Measurements from ENCODE around the gene LGALS13. TPM values are rescaled to one million over a fixed set of nuclear protein-coding genes. Genes with fewer than 3 reads are reported as not detected.
"Not testable (repeated sequence)": the region's sequence is repeated elsewhere in the genome, so short reads cannot be mapped to it uniquely, and the experiment has no call there.

Gene LGALS13
- total RNA-seq, 3 donors from 2014 or later = not detected

DNA sequence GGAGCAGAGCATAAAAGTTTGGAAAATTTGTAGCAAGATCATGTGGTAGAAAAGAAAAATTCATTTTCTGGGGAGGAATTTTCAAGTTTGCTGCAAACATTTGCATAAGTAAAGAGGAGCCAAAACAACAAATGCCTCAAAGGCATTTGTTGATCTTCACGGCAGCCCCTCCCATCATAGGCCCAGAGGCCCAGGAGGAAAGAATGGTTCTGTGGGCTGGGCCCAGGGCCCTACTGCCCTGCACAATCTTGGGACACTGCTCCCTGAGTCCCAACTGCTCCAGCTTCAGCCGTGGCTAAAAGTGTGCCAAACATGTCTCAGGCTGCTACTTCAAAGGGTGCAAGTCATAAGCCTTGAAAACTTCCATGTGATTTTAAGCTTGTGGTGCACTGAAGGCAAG, 11.3 kb downstream of the LGALS13 start:
- intact Hi-C loops (cut with DNase I; ENCODE audit: low total_unique reads) = no loop called here
- no peak for TF ChIP-seq CTCF (IDR thresholded peaks at IDR 0.05)
- peaks cover 0 to 8% of the 10 kb centered on the region in 2 donors for H3K9me3 ChIP-seq

DNA sequence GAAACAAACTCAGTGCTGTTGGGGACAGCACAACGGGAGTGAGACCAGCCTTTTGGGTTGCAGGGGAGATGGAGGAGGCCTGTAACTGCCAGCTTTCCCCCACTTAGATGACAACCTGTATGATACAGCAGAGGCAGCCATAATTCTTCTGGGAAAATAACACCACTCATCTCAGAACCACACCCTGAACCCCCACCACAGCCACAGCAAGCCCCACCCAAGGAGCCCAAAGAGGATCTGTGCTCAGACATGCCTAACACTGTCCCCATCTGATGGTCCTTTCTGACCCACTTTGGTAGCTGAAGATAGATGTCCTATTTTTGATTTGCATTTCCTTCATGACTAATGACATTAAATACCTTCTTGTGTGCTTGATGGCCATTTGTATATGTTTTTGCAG, 15.4 kb downstream of the LGALS13 start:
- no peaks in the 10 kb centered on the region for H3K4me1 ChIP-seq
- no peaks in the 10 kb centered on the region for H3K36me3 ChIP-seq
- H3K27me3 ChIP-seq = no peaks in the 10 kb centered on the region
- intact Hi-C loops (cut with DNase I; ENCODE audit: low total_unique reads) = no loop called here
- no peak for DNase-seq (ENCODE audit: low spot score in 2 of 2)
- TF ChIP-seq POLR2AphosphoS5 (IDR thresholded peaks at IDR 0.05) (no peak), POLR2A (IDR thresholded peaks at IDR 0.05) (no peak), CTCF (IDR thresholded peaks at IDR 0.05) (no peak)
- H3K4me3 ChIP-seq = no peak overlapping the region
- H3K9me3 ChIP-seq = peaks cover 0 to 8% of the 10 kb centered on the region in 2 donors
- no peak overlapping the region for H3K27ac ChIP-seq

More for the DNA sequence above, 11.3 kb downstream of the LGALS13 start:
- no peak for DNase-seq (ENCODE audit: low spot score in 2 of 2)
- Histone ChIP-seq H3K4me1 (no peaks in the 10 kb centered on the region), H3K4me3 (no peak overlapping the region), H3K27ac (no peak overlapping the region), H3K27me3 (no peaks in the 10 kb centered on the region), H3K36me3 (no peaks in the 10 kb centered on the region)

DNA sequence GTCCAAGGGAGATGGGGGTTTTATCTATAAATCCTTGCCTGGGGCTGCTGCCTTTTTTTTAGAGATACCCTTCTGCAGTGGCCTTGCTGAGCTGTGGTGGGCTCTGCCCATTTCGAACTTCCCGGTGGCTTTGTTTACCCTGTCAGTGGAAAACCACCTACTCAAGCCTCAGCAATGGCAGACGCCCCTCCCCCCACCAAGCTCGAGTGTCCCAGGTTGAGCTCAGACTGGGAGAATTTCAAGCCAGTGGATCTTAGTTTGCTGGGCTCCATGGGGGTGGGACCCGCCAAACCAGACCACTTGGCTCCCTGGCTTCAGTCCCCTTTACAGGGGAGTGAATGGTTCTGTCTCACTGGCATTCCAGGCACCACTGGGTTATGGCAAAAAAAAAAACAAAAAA, 21.6 kb downstream of the LGALS13 start:
- DNase-seq (ENCODE audit: low spot score in 2 of 2) = no peak
- intact Hi-C loops (cut with DNase I; ENCODE audit: low total_unique reads) = no loop called here
- Histone ChIP-seq H3K27me3 (peaks cover 0 to 15% of the 10 kb centered on the region in 2 donors), H3K9me3 (no peaks in the 10 kb centered on the region), H3K27ac (no peak overlapping the region), H3K4me1 (no peaks in the 10 kb centered on the region), H3K4me3 (no peak overlapping the region), H3K36me3 (no peaks in the 10 kb centered on the region)
- no peak for TF ChIP-seq CTCF (IDR thresholded peaks at IDR 0.05)
- no peak for TF ChIP-seq POLR2A (IDR thresholded peaks at IDR 0.05)
- TF ChIP-seq POLR2AphosphoS5 (IDR thresholded peaks at IDR 0.05) = no peak

DNA sequence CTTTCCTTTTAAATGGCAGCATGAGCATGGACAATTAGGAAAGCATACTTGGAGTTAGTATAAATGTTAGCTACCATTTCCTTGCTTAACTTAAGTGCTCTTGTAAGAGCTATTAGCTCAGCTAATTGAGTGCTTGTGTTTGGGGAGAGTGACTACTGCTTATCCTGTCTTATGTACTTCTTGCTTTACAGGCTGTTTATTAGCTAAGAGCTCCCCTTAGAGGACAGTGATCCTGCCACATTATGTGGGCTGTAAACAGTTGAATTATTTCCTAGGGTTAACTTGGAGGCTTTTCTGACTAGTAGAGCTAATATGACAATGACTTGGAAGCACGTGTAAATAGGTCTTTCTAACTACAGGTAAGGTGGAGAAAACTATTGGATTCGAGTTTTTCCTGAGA, 25.3 kb downstream of the LGALS13 start:
- H3K4me1 ChIP-seq; H3K27ac ChIP-seq; H3K36me3 ChIP-seq; intact Hi-C loops (cut with DNase I; ENCODE audit: low total_unique reads); H3K9me3 ChIP-seq; H3K4me3 ChIP-seq; DNase-seq (ENCODE audit: low spot score in 2 of 2): not testable (repeated sequence)
- H3K27me3 ChIP-seq = peaks cover 0 to 15% of the 10 kb centered on the region in 2 donors

DNA sequence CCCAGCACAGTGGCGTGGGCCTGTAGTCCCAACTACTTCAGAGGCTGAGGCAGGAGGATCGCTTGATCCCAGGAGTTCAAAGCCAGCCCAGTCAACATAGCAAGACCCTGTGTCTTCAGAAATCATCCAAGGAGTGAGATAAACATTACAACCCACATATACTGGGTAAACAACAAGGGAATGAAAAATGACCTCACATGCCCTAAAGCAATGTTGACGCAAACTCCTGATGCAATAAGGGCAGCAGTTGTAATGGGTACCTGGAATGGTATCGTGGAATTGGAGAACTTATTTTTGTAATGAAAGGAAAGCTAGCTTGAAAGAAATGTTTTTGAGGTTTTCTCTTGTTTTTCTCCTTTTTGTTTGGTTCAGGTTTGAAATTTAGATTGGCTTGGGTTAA, 28.9 kb downstream of the LGALS13 start:
- no peaks in the 10 kb centered on the region for H3K4me1 ChIP-seq
- H3K9me3 ChIP-seq = no peaks in the 10 kb centered on the region
- H3K27ac ChIP-seq = no peak overlapping the region
- no peak for DNase-seq (ENCODE audit: low spot score in 2 of 2)
- no peak for TF ChIP-seq POLR2A (IDR thresholded peaks at IDR 0.05)
- TF ChIP-seq CTCF (IDR thresholded peaks at IDR 0.05) = no peak
- TF ChIP-seq POLR2AphosphoS5 (IDR thresholded peaks at IDR 0.05) = no peak
- H3K27me3 ChIP-seq = peaks cover 0 to 4% of the 10 kb centered on the region in 2 donors
- intact Hi-C loops (cut with DNase I; ENCODE audit: low total_unique reads) = no loop called here
- H3K36me3 ChIP-seq = no peaks in the 10 kb centered on the region
- H3K4me3 ChIP-seq = no peak overlapping the region

DNA sequence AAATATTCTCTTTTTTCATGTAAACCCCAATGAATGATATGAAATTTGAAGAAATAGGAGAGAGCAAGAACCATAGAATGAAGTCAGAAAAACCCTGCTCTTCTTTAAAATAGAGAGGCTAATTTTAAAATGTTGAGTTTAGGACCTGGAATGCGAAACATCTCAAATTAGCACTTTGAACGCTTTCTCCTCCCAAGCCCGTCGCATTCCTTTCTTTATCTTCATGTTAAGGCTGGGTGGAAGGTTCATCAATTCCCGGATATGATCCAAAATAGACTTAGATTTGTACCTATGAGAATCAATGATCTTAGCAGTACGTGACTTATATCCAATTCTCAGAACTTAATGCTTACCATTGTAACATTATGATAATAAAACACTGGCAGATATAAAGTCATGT, 29.3 kb downstream of the LGALS13 start:
- intact Hi-C loops (cut with DNase I; ENCODE audit: low total_unique reads) = no loop called here

More for the DNA sequence above, 29.3 kb downstream of the LGALS13 start:
- DNase-seq (ENCODE audit: low spot score in 2 of 2) = no peak
- H3K4me3 ChIP-seq = no peak overlapping the region
- TF ChIP-seq POLR2A (IDR thresholded peaks at IDR 0.05) = no peak
- TF ChIP-seq CTCF (IDR thresholded peaks at IDR 0.05) = no peak
- H3K9me3 ChIP-seq = no peaks in the 10 kb centered on the region
- no peaks in the 10 kb centered on the region for H3K36me3 ChIP-seq
- H3K27ac ChIP-seq = no peak overlapping the region
- no peaks in the 10 kb centered on the region for H3K27me3 ChIP-seq
- H3K4me1 ChIP-seq = no peaks in the 10 kb centered on the region
